ENCODE measurements around the gene CTSW.

DNA sequence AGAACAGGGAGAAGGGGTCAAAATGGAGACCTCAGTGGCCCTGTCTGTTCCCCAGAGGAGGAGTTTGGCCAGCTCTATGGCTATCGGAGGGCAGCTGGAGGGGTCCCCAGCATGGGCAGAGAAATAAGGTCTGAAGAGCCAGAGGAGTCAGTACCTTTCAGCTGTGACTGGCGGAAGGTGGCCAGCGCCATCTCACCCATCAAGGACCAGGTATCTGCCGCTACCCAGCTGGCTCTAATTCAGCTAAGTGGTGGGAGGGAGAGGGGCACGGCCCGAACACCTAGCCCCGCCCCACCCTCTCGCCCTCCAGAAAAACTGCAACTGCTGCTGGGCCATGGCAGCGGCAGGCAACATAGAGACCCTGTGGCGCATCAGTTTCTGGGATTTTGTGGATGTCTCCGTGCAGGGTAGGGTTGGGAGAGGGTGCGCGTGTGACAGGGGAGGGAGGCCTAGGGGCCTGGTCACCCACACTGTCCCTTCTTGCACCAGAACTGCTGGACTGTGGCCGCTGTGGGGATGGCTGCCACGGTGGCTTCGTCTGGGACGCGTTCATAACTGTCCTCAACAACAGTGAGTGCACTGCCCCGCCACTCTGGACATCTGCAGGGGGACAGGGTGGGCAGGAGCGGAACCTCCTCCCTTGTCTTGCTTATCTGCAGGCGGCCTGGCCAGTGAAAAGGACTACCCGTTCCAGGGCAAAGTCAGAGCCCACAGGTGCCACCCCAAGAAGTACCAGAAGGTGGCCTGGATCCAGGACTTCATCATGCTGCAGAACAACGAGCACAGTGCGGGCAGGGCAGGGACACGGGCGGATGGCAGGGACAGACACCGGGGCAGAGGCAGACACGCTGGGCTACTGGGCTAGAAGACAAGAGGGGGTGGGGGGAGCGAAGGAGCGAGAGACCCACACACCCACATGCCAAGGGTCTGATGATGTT is 2.8 kb downstream of the CTSW start:
- TF ChIP-seq, protein P1, sequence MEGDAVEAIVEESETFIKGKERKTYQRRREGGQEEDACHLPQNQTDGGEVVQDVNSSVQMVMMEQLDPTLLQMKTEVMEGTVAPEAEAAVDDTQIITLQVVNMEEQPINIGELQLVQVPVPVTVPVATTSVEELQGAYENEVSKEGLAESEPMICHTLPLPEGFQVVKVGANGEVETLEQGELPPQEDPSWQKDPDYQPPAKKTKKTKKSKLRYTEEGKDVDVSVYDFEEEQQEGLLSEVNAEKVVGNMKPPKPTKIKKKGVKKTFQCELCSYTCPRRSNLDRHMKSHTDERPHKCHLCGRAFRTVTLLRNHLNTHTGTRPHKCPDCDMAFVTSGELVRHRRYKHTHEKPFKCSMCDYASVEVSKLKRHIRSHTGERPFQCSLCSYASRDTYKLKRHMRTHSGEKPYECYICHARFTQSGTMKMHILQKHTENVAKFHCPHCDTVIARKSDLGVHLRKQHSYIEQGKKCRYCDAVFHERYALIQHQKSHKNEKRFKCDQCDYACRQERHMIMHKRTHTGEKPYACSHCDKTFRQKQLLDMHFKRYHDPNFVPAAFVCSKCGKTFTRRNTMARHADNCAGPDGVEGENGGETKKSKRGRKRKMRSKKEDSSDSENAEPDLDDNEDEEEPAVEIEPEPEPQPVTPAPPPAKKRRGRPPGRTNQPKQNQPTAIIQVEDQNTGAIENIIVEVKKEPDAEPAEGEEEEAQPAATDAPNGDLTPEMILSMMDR (IDR thresholded peaks at IDR 0.05): no peak
- TF ChIP-seq POLR2A (IDR thresholded peaks at IDR 0.05): no peak
- TF ChIP-seq EP300 (IDR thresholded peaks at IDR 0.05): no peak
- no peak for TF ChIP-seq POLR2AphosphoS5 (IDR thresholded peaks at IDR 0.05)
